ENCODE results near the gene ZNF575. TPM values are rescaled to one million over a fixed set of nuclear protein-coding genes. Genes with fewer than 3 reads are reported as not detected.

ZNF575 gene
- total and polyA plus RNA-seq, 2 experiments from 2014 or later: 3.1 TPM; not detected in 1

Other genes starting within 250 kb of the ZNF575 start
- gene CD177, start 179.5 kb upstream of the ZNF575 start, total RNA-seq: 0.30 and 1.2 TPM in 2 replicates
- 0.49 TPM in 1 of 2 replicates, not detected in the other for gene CD177, start 179.5 kb upstream of the ZNF575 start, polyA plus RNA-seq
- not detected in 2 replicates for gene TEX101, start 118.3 kb upstream of the ZNF575 start, total RNA-seq
- gene TEX101, start 118.3 kb upstream of the ZNF575 start, polyA plus RNA-seq: not detected in 2 replicates
- 4.6 and 4.8 TPM in 2 replicates for gene LYPD3, start 67.6 kb upstream of the ZNF575 start, total RNA-seq
- gene LYPD3, start 67.6 kb upstream of the ZNF575 start, polyA plus RNA-seq: 13.2 and 13.5 TPM in 2 replicates
- gene PHLDB3, start 28.4 kb upstream of the ZNF575 start, total RNA-seq: 22.2 and 24.9 TPM in 2 replicates
- gene PHLDB3, start 28.4 kb upstream of the ZNF575 start, polyA plus RNA-seq: 23.4 and 29.0 TPM in 2 replicates
- gene ETHE1, start 6.0 kb upstream of the ZNF575 start, total RNA-seq: 42.1 and 49.9 TPM in 2 replicates
- gene ETHE1, start 6.0 kb upstream of the ZNF575 start, polyA plus RNA-seq: 47.0 and 65.1 TPM in 2 replicates
- gene XRCC1, start 42.3 kb downstream of the ZNF575 start, total RNA-seq: 27.8 and 34.3 TPM in 2 replicates
- gene XRCC1, start 42.3 kb downstream of the ZNF575 start, polyA plus RNA-seq: 27.3 and 27.8 TPM in 2 replicates
- gene PINLYP, start 42.6 kb downstream of the ZNF575 start, total RNA-seq: 4.7 and 11.4 TPM in 2 replicates
- 4.5 and 4.6 TPM in 2 replicates for gene PINLYP, start 42.6 kb downstream of the ZNF575 start, polyA plus RNA-seq
- 26.0 and 26.2 TPM in 2 replicates for gene IRGQ, start 62.9 kb downstream of the ZNF575 start, total RNA-seq
- 9.6 and 14.4 TPM in 2 replicates for gene IRGQ, start 62.9 kb downstream of the ZNF575 start, polyA plus RNA-seq
- 12.8 and 16.2 TPM in 2 replicates for gene ZNF576, start 63.4 kb downstream of the ZNF575 start, total RNA-seq
- gene ZNF576, start 63.4 kb downstream of the ZNF575 start, polyA plus RNA-seq: 16.1 and 18.1 TPM in 2 replicates
- 0.27 TPM in 1 of 2 replicates, not detected in the other for gene SRRM5, start 78.9 kb downstream of the ZNF575 start, total RNA-seq
- gene SRRM5, start 78.9 kb downstream of the ZNF575 start, polyA plus RNA-seq: 0.24 and 0.79 TPM in 2 replicates
- gene ZNF428, start 86.4 kb downstream of the ZNF575 start, total RNA-seq: 35.9 and 40.2 TPM in 2 replicates
- gene ZNF428, start 86.4 kb downstream of the ZNF575 start, polyA plus RNA-seq: 73.9 and 74.9 TPM in 2 replicates
- 22.7 and 24.4 TPM in 2 replicates for gene CADM4, start 106.7 kb downstream of the ZNF575 start, total RNA-seq
- 16.6 and 17.1 TPM in 2 replicates for gene CADM4, start 106.7 kb downstream of the ZNF575 start, polyA plus RNA-seq
- 25.0 and 28.0 TPM in 2 replicates for gene PLAUR, start 137.0 kb downstream of the ZNF575 start, total RNA-seq
- 57.8 and 65.1 TPM in 2 replicates for gene PLAUR, start 137.0 kb downstream of the ZNF575 start, polyA plus RNA-seq
- not detected in 2 replicates for gene IRGC, start 182.9 kb downstream of the ZNF575 start, total RNA-seq
- gene IRGC, start 182.9 kb downstream of the ZNF575 start, polyA plus RNA-seq: not detected in 2 replicates
- 9.5 and 16.1 TPM in 2 replicates for gene SMG9, start 221.8 kb downstream of the ZNF575 start, total RNA-seq
- gene SMG9, start 221.8 kb downstream of the ZNF575 start, polyA plus RNA-seq: 34.9 and 39.7 TPM in 2 replicates
- 2.8 and 3.6 TPM in 2 replicates for gene KCNN4, start 247.8 kb downstream of the ZNF575 start, total RNA-seq
- gene KCNN4, start 247.8 kb downstream of the ZNF575 start, polyA plus RNA-seq: 5.4 and 8.3 TPM in 2 replicates